Measurements from ENCODE around the gene VPS11. TPM values are rescaled to one million over a fixed set of nuclear protein-coding genes. Genes with fewer than 3 reads are reported as not detected.

Gene VPS11
- total RNA-seq, 2 experiments from 2014 or later, result 23.3 to 32.2 TPM

GRCh38 chr11:119106564-119107537, 39.2 kb downstream of the VPS11 start, which contains the start of gene C2CD2L:
TSS of gene C2CD2L (plus strand) at chr11:119107344. CDS start at chr11:119107742, 398 bp downstream.
- Histone ChIP-seq H3K79me2 (ENCODE audit: insufficient read depth, low read depth, low read length) (peaks cover 6% of the 10 kb centered on the region; the same call in 1 of the 2 replicates), H3K9me3 (ENCODE audit: low read length) (no peaks in the 10 kb centered on the region), H3K36me3 (ENCODE audit: insufficient read depth, low read length) (peaks cover 7% of the 10 kb centered on the region; the same call in 1 of the 2 replicates), H3K4me2 (ENCODE audit: low read length) (peak within 1 kb of the TSS; percentile 99), H4K20me1 (ENCODE audit: insufficient read depth, low read length) (no peaks in the 10 kb centered on the region), H2AFZ (ENCODE audit: low read length) (peak within 1 kb of the TSS; percentile 79), H3K9me2 (ENCODE audit: insufficient read depth, low read length) (no peaks in the 10 kb centered on the region), H3K4me3 (ENCODE audit: low read depth, low read length, poor library complexity, severe bottlenecking) (peak within 1 kb of the TSS; percentile 93), H3K27ac (ENCODE audit: low read depth, low read length, poor library complexity, severe bottlenecking) (peak within 1 kb of the TSS; percentile 52), H3K4me1 (ENCODE audit: insufficient read depth, low read length, poor library complexity, severe bottlenecking) (peaks cover 31% of the 10 kb centered on the region)
- intact Hi-C loops (cut with micrococcal nuclease; ENCODE audit: unreplicated experiment), result no loop called here
- ChIA-PET POLR2A (interaction anchor here (0.6 to 4.0 kb wide), 17 partner anchors 9 to 255 kb away, joined by 3 to 41 read pairs (median 3); partner anchors contain the start of genes HINFP and HMBS), CTCF (ENCODE audit: unreplicated experiment) (interaction anchor here (0.5 to 1.0 kb wide), 6 partner anchors 9 to 254 kb away, joined by 3 to 5 read pairs (median 3); no protein-coding TSS in a partner anchor)
- no peak for TF ChIP-seq CTCF (conservative IDR thresholded peaks at IDR 0.05; ENCODE audit: low read length)
- no peak for TF ChIP-seq EZH2phosphoT487 (IDR thresholded peaks at IDR 0.05; ENCODE audit: borderline replicate concordance, low read depth, low read length)
- DNase-seq (ENCODE audit: low spot score), result peak; percentile 92
- TSS peak; percentile 71 for BruUV-seq (replicated peaks)

GRCh38 chr11:119107538-119108145, 40.0 kb downstream of the VPS11 start:
- peak; percentile 45 for DNase-seq (ENCODE audit: low spot score)
- BruUV-seq (replicated peaks), result no TSS peak
- POLR2A ChIA-PET, result interaction anchor here (0.6 to 4.0 kb wide), 11 partner anchors 8 to 254 kb away, joined by 3 to 41 read pairs (median 3); partner anchors contain the start of genes HINFP and HMBS
- Histone ChIP-seq H3K27ac (ENCODE audit: low read depth, low read length, poor library complexity, severe bottlenecking) (peak overlapping the region; percentile 41), H3K4me1 (ENCODE audit: insufficient read depth, low read length, poor library complexity, severe bottlenecking) (peaks cover 31% of the 10 kb centered on the region), H3K9me2 (ENCODE audit: insufficient read depth, low read length) (no peaks in the 10 kb centered on the region), H4K20me1 (ENCODE audit: insufficient read depth, low read length) (no peaks in the 10 kb centered on the region), H3K4me3 (ENCODE audit: low read depth, low read length, poor library complexity, severe bottlenecking) (peak overlapping the region; percentile 93), H3K9me3 (ENCODE audit: low read length) (no peaks in the 10 kb centered on the region), H2AFZ (ENCODE audit: low read length) (peak overlapping the region; percentile 11), H3K4me2 (ENCODE audit: low read length) (peak overlapping the region; percentile 99), H3K79me2 (ENCODE audit: insufficient read depth, low read depth, low read length) (peaks cover 6% of the 10 kb centered on the region; the same call in 1 of the 2 replicates), H3K36me3 (ENCODE audit: insufficient read depth, low read length) (peaks cover 7% of the 10 kb centered on the region; the same call in 1 of the 2 replicates)
- no peak for TF ChIP-seq CTCF (conservative IDR thresholded peaks at IDR 0.05; ENCODE audit: low read length)
- no peak for TF ChIP-seq EZH2phosphoT487 (IDR thresholded peaks at IDR 0.05; ENCODE audit: borderline replicate concordance, low read depth, low read length)
- intact Hi-C loops (cut with micrococcal nuclease; ENCODE audit: unreplicated experiment), result loop anchor here (1.0 kb wide), 1 partner anchor 14 kb away; the partner anchor contains the start of gene HINFP
- CTCF ChIA-PET (ENCODE audit: unreplicated experiment), result interaction anchor here (1.0 kb wide), 1 partner anchor 76 kb away, joined by 3 read pairs; no protein-coding TSS in a partner anchor

All from OCI-LY7 (cell line).